Keratinocyte (primary cell): ENCODE data around the gene IRF9.

ENCODE experiments used
- CTCF ChIP-seq, 3 experiments: IDR thresholded peaks in 1 of 3; conservative IDR thresholded peaks in 1 of 3; optimal IDR thresholded peaks in 1 of 3; 2 replicates in 2 of 3; 3 replicates in 1 of 3; pipeline versions ENCODE3 to v1.5.1; 2011; ENCODE audit warnings: low read length in 3 of 3, mild to moderate bottlenecking in 3 of 3, moderate library complexity in 2 of 3, control low read depth in 1 of 3, inconsistent platforms in 1 of 3; ENCODE audit not compliant: insufficient read depth in 2 of 3; ENCODE audit errors: extremely low read depth in 1 of 3
- EZH2 ChIP-seq: IDR thresholded peaks from one replicate; pipeline ENCODE4 v1.6.1; 2012; ENCODE audit warnings: inconsistent platforms, mild to moderate bottlenecking, low read length, moderate library complexity

GRCh38 chr14:24147761-24148428, 13.2 kb upstream of the IRF9 start:
- TF ChIP-seq CTCF (optimal IDR thresholded peaks at IDR 0.05 in 1 of 3, IDR thresholded peaks at IDR 0.05 in 1 of 3, conservative IDR thresholded peaks at IDR 0.05 in 1 of 3; ENCODE audit: extremely low read depth in 1 of 3, insufficient read depth in 2 of 3, low read length in 3 of 3) (no peak), EZH2 (no peak)
